Choroid plexus epithelial cell (primary cell): ENCODE data around the gene SAMD7.

Experiments
- DNase-seq: peaks from one replicate; pipeline ENCODE4 v3.0.0-alpha.2; 2010; ENCODE audit warnings: low read depth
- H3K4me3 ChIP-seq: 2 replicates; pipeline ENCODE4 v1.5.1; 2011; ENCODE audit warnings: low read depth, mild to moderate bottlenecking, control low read depth, low read length, moderate library complexity
- TF ChIP-seq, protein P1 (sequence below): conservative IDR thresholded peaks from 2 replicates; pipeline ENCODE4 v1.5.1; 2011; ENCODE audit warnings: low read depth, mild to moderate bottlenecking, control low read depth, inconsistent platforms, low read length, moderate library complexity

Gene SAMD7

DNA sequence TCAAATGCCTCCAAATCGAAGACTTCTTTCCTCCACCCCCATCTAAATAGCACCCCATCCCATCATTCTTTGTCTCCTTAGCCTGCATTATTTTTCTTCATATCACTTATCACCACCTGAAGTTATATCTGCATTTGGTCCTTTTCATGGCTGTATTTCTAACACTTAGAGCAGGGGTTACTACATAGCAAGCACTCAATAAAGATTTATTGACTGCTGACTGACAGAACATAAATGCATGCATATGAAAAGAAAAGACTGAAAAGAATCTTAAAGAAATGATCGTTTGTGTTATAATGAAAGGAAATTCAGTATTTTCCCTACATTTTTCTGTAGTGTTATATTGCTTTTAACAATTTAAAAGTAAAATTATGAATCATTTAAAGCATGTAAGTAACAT, 43.0 kb upstream of the SAMD7 start:
- no peak for DNase-seq
- H3K4me3 ChIP-seq, result no peak overlapping the region
- TF ChIP-seq, protein P1, sequence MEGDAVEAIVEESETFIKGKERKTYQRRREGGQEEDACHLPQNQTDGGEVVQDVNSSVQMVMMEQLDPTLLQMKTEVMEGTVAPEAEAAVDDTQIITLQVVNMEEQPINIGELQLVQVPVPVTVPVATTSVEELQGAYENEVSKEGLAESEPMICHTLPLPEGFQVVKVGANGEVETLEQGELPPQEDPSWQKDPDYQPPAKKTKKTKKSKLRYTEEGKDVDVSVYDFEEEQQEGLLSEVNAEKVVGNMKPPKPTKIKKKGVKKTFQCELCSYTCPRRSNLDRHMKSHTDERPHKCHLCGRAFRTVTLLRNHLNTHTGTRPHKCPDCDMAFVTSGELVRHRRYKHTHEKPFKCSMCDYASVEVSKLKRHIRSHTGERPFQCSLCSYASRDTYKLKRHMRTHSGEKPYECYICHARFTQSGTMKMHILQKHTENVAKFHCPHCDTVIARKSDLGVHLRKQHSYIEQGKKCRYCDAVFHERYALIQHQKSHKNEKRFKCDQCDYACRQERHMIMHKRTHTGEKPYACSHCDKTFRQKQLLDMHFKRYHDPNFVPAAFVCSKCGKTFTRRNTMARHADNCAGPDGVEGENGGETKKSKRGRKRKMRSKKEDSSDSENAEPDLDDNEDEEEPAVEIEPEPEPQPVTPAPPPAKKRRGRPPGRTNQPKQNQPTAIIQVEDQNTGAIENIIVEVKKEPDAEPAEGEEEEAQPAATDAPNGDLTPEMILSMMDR, result no peak

DNA sequence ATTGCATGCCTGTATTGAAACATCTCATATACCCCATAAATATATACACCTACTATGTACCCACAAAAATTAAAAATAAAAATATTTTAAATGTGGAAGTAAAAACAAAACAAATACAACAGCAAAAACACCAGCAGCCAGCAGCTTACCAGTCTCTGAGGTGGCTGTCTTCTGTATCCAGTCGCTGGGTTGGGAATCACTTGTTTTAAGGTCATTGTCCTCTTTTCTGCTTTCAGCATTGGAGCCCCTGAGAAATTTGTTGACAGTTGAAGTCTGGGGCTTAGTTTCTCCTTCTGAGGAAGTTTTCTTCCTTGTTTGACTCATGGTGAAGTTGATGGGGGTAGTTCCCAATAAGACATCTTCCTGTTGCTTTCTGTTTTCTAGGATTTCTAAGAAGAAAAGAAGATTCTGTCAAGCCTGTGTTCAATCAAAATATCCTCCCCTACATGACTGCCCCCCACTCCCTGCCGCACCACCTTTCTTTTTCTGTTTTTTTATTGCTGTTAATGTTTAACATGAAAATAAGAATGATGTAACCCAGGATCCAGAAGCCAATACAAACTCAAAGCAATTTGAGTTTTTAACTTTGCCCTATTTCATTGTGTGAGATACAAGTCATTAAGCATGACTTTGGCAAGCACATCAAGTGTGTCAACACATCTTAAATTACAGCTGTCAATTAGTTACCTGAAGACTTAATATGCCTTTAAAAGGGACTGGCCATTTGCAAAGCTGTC, 41.7 kb upstream of the SAMD7 start, which contains the start of gene LRRC31:
Gene LRRC31 (minus strand): TSS at position 452 of the 737 bp plus-strand sequence. CDS start 128 bp downstream, at position 324.
- no peak for DNase-seq
- TF ChIP-seq, protein P1, result no peak
- H3K4me3 ChIP-seq, result no peak within 1 kb of the TSS

DNA sequence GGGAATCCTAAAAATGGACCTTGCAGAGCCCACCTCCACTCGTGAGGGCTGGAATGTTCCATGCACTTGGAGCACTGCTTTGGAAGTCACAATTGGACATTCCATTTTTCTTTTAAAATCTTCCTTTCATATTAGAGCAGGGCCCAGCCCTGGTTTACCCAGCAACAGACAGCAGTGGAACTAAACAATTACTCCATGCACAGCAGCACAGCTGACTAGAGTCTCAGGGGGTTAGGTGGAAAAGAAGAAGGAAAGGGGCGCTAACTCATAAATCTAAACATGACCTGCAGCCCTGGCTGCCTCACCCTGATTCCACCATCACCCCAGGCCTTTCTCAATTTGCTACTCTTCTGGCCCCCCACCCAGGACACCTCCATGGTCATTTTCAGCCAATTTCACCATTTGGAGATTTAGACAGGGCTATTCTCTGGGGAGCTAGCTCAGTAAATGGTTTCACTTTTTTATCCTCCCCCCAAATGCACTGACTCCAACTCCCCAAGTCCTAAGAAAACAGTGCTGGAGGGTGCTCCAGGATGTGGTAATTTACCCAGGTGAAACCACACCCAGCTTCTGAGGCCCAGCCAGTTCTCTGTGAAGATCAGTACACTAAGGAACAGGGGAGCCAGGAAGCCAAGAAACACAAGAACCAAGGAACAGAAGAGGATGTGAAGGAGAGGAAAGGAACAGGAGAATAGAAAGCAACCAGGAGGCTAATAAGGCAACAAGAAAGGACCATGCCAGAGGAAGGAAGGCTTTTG, 40.1 kb upstream of the SAMD7 start:
- TF ChIP-seq, protein P1, result no peak
- H3K4me3 ChIP-seq, result no peak overlapping the region
- DNase-seq, result no peak

DNA sequence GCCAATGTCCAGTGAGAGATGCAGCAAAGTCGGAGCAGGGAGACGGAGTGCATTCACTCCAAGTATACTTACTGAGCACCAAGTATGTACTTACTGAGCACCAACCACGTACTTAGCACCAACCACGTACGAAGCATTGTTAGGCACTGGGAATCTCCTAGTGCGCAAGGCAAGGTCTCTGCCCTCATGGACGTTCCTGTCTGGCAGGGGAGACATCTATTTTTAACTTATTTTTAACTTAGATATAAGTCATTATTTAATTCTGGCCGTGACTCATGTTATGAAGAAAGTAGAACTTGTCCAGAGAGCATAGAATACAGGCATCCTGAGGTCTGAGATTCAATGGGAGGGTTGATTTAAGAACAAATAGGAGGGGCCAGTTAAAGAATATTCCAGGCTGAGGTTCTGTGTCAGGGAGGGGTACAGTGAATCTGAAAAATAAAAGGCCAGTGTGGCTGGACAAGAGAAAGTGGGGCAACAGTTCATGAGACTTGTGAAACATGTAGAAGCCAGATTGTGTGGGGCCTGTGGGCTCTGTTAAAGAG, 32.3 kb upstream of the SAMD7 start:
- TF ChIP-seq, protein P1, result no peak
- DNase-seq, result no peak

DNA sequence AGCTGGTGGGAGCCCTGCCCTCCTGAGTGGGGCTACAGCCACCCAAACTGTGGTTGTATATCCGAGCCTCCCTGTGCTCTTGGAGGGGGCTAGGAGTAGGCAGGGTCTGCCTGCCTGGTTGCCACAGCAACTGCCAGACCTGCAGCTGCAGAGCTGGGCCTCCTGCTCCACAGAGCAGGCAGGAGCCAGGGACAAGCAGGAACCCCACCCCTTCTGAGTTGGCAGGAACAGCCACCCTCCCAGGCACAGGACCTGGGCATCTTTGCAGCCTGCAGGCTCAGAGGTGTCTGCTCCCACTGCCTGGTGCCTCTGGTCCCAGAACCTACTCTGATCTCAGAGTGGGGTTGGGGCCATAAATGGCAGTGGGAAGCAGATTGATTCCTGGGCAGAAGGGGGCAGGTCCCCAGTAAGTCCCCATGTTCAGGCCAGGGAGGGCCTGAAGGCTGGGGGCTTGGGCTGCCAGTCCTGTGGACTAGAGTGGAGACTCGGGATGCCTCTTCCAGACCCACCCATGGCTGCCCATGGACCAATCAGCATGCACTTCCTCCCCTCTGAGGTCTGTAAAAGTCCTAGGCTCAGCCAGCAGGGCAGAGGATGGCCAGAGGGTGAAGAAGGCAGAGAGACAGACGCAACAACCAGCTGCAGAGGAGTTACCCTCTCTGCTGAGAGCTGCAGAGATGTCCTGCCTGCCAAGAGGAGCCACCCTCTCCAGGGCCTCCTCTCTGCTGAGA, 31.4 kb upstream of the SAMD7 start:
- no peak for DNase-seq
- TF ChIP-seq, protein P1, result no peak
- H3K4me3 ChIP-seq, result no peak overlapping the region

More for the DNA sequence above, 32.3 kb upstream of the SAMD7 start:
- no peak overlapping the region for H3K4me3 ChIP-seq

DNA sequence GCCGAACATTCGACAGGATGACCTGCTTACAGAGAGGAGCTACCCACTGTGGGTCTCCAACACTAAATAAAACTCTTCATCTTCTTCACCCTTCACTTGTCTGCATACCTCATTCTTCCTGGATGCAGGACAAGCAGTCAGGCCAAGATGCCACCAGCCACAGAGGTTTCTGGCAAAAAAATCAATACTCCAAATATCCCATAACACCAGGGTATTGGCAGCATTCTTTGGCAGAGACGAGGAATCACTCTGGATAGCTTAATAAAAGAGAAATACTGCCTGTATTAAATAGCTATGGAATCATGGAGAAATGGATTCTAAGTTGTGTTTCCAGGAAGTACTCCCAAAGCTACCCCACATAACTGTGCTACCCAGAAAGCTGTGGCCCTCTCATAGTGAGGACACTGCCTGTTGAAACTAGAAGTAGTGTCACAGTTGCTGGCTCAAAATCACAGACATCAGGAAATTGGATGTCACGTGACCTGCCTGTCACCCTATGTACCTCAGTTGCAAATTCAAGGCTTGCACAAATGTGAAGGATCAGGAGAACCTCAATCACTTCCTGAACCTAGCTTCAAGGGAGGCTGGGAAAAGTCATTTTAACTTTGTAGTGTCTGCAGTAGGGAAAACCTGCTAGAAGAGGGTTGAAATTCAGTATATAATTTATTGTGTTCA, 30.7 kb upstream of the SAMD7 start:
- no peak overlapping the region for H3K4me3 ChIP-seq
- TF ChIP-seq, protein P1, result no peak
- DNase-seq, result no peak
